HG02870 (cell line): ENCODE measurements around the gene HK3.

Source experiments
- ATAC-seq: cut with Tn5 transposase; IDR thresholded peaks from one replicate; pipeline ENCODE4 v1.9.1; 2021; ENCODE audit warnings: mild to moderate bottlenecking, moderate library complexity; ENCODE audit not compliant: unreplicated experiment

Gene HK3

GRCh38 chr5:176851380-176851779 is 47.8 kb downstream of the HK3 start:
- ATAC-seq, result no peak

DNA sequence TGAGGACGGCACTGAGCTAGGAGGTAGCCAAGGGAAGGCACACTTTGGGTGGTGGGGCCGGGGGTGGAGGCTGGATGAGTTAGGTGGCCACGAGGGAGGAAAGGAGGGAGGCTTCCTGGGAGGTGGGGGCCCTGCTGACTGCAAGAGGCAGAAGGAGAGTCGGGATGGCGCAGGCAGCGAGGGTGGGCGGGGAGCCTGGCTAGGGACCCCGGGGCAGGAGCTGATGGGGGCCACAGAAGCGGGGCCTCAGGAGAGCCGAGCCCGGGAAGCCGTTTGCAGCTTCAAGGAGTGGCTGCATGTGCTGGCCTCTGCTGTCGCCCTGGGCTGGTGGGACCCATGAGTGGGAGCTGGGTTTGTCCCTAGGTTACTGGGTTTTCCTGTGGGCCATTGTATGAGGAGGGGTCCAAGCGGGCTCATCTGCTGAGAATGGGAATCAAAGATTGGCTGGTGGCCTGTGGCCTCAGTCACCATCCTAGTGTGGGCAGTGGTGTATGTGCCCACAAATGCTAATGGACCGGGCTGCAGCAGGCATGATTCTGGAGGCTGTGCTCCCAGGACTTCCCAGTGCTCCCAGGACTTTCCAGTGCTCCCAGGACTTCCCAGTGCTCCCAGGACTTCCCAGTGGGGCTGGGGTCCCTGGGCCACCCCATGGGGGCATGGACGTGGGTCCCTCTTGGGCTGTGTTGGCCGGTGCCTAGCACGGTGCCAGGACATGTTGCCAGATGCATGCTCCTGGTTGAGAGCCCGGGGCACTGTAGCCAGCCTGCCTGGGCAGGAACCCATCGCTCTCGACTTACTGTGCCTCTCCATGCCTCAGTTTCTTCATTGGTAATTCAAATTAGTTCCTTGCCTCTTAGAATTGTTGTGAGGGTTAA is 48.5 kb downstream of the HK3 start:
- no peak for ATAC-seq

DNA sequence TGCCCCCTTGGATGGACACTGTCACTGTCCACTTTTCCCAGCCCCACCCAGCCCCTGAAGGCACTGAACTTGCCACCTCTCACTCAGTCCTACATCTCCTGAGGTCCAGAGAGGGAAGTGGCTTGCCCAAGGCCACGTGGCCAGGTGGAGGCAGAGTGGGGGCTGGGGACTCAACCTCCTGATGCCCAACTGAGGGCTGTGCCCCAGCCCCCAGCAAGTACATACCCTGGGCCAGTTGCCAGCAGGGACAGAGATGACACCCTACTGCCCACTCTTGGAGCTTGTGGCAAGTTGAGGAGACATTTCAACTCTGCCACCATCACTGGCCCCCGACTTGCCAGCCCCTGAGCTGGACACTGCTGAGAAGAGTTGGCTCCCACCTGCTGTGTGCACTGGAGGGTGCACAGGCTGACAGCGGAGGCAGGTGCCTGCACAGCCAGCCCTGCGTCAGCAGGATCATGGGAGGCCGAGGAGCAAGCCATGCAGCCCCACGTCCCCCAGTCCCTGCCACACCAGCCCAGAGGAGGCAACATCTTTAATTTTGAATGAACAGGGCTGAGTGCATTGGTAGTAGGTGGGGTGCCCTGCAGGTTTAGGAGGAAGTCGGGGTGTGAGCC is 49.4 kb downstream of the HK3 start:
- no peak for ATAC-seq

GRCh38 chr5:176848651-176849050 is 50.5 kb downstream of the HK3 start:
- ATAC-seq, result no peak

GRCh38 chr5:176847726-176848290 is 51.3 kb downstream of the HK3 start:
- ATAC-seq, result no peak

- no peak for ATAC-seq
Measured at GRCh38 chr5:176847148-176847547, 52.0 kb downstream of the HK3 start.

DNA sequence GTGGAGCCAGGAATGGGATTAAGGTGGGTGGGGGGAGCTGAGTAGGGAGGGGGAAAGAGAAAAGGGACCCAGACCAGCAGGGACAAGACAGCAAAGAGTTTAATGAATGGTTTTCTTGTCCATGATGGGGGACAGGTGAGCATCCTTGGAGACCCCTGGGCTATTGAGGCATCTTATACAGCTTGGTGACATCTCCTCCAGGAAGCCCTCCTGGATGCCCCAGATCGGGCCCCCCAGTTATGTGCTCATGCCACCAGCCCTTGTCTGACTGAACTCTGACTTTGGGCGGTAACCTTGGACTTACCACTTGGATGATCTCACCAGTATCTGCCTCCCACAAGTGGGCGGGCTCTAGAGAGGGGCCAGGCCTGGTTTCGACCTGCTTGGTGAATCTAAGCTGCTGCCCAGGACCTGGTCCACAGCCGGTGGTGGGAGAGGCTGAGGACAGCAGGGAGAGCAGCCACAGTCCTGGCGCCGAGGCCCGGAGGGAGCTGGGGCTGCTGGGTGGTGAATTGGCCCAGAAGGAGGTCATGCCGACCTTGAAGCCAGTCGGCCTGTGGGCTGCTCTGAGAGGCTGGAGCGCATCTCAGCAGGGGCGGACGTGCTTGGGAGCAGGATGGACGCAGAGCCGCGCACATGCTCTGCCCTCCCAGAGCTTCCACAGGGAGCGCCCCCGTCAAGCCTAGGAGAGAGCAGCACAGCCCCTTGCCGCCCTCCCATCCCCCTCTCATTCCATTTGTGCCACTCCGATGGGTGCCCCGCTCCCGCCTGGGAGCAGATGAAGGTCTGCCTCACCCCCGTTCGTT is 52.6 kb downstream of the HK3 start:
- no peak for ATAC-seq

- no peak for ATAC-seq
Measured at GRCh38 chr5:176845392-176845713, 53.8 kb downstream of the HK3 start.

DNA sequence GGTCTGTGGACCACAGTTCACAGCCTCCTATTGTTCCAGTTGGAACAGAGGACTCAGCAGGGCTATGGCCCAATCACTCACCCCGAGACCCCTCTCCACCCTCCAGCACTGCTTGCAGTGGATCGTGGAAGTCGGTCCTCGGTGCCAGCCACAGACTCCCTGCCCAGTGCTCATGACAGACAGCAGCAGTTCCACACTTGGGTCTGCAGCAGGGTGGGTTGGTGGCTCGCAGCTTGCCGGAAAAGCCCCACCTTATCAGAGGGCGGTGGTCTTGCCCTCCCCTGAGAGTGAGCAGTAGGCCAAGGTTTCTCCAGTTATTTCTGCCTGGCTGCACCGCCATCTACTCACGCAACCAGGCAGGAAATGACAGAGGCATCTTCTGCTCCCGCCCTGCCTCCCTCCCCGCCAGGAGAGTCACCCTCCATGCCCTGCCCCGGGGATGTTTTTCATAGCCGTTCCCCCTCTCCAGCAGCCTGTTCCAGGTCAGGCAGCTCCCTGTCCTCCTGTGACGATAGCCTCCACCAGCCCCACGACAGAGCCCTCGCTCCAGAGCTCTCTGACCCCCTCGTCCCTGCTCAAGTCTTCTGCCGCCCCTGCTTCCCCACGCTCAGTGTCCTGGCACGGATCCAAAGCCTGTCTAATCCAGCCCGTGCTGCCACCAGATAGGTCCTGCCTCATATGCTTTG is 54.3 kb downstream of the HK3 start:
- no peak for ATAC-seq

DNA sequence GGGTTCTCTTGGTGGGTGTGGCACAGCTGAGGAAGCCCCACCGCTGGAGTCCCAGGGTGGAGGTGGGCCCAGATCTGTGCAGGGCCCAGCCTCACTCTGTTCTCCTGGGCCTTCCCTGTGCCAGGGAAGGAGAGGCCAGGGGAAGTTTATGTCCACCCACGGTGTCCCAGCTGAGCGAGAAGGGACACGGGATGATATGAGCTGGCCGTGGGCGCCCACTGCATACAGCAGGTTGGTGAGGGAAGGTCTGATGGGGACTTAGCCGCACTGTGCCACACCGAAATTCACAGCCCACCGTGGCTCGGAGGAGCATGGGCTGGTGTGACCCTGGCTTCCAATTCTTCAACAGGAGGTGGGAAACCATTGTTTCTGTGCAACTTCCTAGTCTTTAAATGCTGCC is 54.9 kb downstream of the HK3 start:
- no peak for ATAC-seq

DNA sequence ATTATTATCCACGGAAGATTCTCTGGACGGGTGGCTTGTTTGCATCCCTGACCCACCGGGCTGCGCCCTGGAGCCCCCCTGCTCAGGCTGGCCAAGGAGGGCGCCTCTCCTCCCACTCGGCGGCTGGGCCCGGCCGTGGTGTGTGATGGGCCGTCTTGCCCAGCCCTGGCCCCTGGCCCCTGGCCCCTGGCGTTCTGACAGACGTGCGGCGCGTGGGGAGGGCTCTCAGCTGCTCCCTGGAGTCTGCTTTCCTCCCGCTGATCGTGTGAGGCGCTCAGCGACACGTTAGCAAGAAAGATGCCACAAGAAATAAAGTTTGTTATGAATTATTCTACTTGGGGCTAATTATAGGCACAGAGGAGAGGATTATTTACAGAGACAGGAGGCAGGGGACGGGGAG is 55.5 kb downstream of the HK3 start:
- no peak for ATAC-seq

DNA sequence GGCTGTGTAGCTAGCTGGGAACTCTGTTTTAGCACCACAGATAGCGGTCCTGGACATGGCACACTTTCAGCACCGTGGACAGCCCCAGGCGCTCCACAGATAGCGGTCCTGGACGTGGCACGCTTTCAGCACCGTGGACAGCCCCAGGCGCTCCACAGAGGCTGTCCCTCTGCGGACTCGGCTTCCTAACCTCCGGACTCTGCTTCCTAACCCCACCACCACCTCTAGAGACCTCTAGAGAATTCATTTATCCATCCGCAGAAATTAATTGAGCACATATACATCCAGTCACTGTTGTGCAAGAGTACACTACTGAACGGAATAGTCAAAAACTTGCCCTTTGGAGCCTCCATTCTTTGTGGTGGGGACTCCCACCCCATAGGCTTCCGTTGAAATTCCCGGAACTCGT is 61.4 kb downstream of the HK3 start:
- no peak for ATAC-seq

- no peak for ATAC-seq
Measured at GRCh38 chr5:176836811-176837706, 62.1 kb downstream of the HK3 start.

GRCh38 chr5:176835918-176836317 is 63.2 kb downstream of the HK3 start:
- ATAC-seq, result no peak

- ATAC-seq, result no peak
Measured at GRCh38 chr5:176833286-176833685, 65.9 kb downstream of the HK3 start.

- no peak for ATAC-seq
Measured at GRCh38 chr5:176832162-176832561, 67.0 kb downstream of the HK3 start.

GRCh38 chr5:176831425-176831824 is 67.7 kb downstream of the HK3 start:
- no peak for ATAC-seq

GRCh38 chr5:176830995-176831423 is 68.1 kb downstream of the HK3 start:
- ATAC-seq, result no peak
